Endometrial microvascular endothelial cells (primary cell): ENCODE results near the gene DPP7. TPM values are rescaled to one million over a fixed set of nuclear protein-coding genes. Genes with fewer than 3 reads are reported as not detected.

Source experiments
- in situ Hi-C: cut with HindIII; loops from 2 replicates; pipeline ENCODE4 v1.10.0; 2017; ENCODE audit warnings: low sequenced_read_pairs, low pct_unique_long_range_greater_than_20kb; ENCODE audit errors: inconsistent ontology term
- total RNA-seq: library from RNA; depleted of rRNA; stranded (reverse); fragments of >200 nt; gene quantifications from one replicate; pipeline ENCODE4 v1.2.3, GENCODE V29; 2015; ENCODE audit errors: inconsistent ontology term

Gene DPP7
- total RNA-seq = 99.2 TPM

GRCh38 chr9:137114613-137115393 is at the start of gene DPP7:
Gene DPP7, minus strand, starts transcription at chr9:137114733. Its CDS starts 20 bp downstream, at chr9:137114713.
- in situ Hi-C loops = no loop called here

DNA sequence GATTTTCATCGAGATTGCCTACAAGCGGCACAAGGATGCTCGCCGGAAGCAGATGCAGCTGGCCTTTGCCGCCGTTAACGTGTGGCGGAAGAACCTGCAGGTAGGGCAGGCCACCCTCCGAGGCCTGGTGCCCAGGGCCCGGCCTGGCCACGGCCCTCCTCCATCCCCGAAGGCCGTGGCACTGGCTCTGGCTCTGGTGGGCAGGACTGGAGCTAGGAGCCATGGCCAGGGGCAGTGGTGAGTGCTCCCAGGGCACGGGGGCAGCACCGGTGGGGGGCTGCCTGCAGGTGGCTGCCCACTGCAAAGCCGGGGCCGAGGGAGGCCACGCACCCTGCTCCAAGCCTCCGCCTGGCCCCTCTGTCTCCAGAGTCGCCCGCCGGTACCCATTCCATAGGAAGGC is 49.3 kb upstream of the DPP7 start:
- in situ Hi-C loops = loop anchor here (25.0 kb wide), 1 partner anchor 227 kb away; the partner anchor contains the start of genes C8G and FBXW5

DNA sequence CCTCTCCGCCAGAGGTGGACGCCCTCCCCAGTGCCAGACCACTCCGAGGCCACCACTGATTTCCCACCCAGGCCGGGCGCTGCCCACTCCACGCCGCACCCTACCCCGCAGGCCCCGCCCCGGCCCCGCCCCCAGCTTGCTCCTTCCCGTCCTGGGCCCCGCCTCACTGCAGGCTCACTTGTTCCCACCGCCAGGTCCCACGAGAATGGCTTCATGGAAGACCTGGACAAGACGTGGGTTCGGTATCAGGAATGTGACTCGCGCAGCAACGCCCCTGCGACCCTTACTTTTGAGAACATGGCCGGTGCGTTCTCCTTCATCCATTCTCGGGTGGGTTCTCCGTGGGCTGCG is 48.8 kb upstream of the DPP7 start:
- in situ Hi-C loops = loop anchor here (25.0 kb wide), 1 partner anchor 226 kb away; the partner anchor contains the start of genes C8G and FBXW5

GRCh38 chr9:137162505-137163364 is 48.2 kb upstream of the DPP7 start:
- in situ Hi-C loops = loop anchor here (25.0 kb wide), 1 partner anchor 225 kb away; the partner anchor contains the start of genes C8G and FBXW5

GRCh38 chr9:137161558-137162486 is 47.3 kb upstream of the DPP7 start:
- in situ Hi-C loops = loop anchor here (25.0 kb wide), 1 partner anchor 225 kb away; the partner anchor contains the start of genes C8G and FBXW5

GRCh38 chr9:137160716-137161557 is 46.4 kb upstream of the DPP7 start:
- in situ Hi-C loops = loop anchor here (25.0 kb wide), 1 partner anchor 224 kb away; the partner anchor contains the start of genes C8G and FBXW5

- in situ Hi-C loops = loop anchor here (25.0 kb wide), 1 partner anchor 223 kb away; the partner anchor contains the start of genes C8G and FBXW5
These were observed 45.5 kb upstream of the DPP7 start for GRCh38 chr9:137160054-137160425.

DNA sequence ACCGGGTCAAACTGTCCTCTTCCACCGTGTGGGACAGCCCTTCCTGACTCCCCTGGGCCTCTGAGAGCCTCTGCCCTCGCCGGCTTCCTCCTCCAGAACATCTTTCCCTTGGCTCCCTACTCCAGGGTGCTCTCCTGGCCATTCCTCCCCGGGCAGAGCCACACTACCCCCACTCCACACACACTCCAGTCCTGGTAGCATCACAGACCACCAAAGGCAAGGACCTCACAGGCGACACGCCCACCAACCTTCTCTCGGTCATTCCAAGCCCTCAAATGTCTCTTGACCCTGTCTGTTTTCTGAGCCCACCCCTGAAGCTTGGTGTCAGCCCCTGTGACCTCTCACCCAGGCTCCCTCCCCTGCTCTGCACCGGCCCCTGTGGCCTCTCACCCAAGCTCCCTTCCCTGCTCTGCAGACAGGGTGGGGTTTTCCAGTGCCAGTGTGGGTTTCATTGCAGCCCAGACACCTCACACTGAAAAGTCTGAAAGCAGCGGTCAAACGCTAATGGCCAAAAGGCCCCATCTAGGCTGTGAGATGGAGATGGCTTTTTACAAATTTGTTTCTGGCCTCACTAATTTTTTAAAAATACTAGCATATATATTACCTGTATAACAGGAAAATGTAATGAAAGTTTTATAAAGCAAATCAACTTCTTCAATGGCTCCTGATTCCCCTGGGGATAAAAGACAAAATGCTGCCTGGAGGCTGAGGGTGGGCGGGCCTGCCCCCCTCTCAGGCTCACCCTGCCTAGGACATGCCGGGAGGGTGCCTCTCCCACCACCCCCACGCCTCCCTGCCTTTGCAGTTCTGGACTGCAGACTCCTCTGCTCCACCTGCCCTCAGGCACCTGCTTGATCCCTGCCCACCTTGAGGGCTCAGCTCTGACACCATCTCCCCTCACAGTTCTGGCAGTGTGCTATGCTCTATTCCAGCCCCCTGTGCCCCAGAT is 44.8 kb upstream of the DPP7 start:
- in situ Hi-C loops = loop anchor here (25.0 kb wide), 1 partner anchor 222 kb away; the partner anchor contains the start of genes C8G and FBXW5

DNA sequence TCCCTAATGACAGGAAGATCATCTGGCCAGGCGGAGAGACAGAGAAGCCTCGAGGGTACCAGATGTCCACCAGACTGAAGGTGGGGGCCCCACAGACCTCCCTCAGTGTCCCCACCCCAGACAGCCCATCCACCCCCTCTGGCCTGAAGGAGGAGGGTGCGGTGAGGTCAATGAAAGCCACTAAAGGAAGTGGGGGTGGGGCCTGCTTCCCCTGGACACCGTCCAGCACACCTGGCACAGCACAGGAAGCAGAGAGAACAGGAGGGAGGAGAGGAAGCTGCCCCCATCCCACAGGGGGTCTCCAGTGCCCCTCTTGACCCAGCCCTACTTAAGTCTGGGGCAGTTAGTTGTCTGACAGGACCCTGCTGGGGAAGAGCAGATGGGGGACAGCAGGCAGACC is 44.1 kb upstream of the DPP7 start:
- in situ Hi-C loops = loop anchor here (25.0 kb wide), 1 partner anchor 221 kb away; the partner anchor contains the start of genes C8G and FBXW5

DNA sequence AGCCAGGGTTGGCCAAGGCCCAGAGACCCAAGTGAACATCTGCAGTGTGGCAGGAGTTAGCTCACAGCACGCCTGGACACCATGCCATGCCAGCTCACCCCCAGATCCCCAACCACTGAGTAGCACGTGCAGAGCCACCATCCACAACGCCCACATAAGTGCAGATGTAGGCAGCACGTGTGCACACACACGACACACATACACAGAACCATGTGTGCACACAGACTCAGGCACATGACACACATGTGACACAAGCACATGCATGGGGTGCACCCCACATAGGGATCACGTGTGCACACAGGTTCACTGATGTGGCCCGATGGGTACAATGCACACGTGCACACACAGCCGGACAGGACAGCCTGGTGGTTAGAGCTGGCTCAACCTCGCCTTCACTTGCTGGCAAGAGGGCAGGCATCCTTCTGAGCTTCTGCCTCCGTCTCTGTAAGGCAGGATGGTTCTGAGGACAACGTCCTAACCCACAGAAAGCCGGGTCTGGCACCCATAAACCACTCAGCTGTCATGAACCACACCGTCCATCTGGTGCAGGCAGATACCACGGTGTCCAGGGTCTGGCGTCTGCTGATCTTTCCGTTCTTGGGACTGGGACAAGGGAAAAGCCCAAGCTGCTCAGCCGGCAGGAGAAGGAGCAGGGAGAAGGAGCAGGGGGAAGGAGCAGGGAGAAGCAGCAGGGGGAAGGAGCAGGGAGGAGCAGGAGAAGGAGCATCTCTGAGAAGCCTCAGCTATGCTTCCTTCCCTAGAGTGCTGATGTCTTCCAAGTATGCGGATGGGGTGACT is 43.3 kb upstream of the DPP7 start:
- in situ Hi-C loops = loop anchor here (25.0 kb wide), 1 partner anchor 221 kb away; the partner anchor contains the start of genes C8G and FBXW5

DNA sequence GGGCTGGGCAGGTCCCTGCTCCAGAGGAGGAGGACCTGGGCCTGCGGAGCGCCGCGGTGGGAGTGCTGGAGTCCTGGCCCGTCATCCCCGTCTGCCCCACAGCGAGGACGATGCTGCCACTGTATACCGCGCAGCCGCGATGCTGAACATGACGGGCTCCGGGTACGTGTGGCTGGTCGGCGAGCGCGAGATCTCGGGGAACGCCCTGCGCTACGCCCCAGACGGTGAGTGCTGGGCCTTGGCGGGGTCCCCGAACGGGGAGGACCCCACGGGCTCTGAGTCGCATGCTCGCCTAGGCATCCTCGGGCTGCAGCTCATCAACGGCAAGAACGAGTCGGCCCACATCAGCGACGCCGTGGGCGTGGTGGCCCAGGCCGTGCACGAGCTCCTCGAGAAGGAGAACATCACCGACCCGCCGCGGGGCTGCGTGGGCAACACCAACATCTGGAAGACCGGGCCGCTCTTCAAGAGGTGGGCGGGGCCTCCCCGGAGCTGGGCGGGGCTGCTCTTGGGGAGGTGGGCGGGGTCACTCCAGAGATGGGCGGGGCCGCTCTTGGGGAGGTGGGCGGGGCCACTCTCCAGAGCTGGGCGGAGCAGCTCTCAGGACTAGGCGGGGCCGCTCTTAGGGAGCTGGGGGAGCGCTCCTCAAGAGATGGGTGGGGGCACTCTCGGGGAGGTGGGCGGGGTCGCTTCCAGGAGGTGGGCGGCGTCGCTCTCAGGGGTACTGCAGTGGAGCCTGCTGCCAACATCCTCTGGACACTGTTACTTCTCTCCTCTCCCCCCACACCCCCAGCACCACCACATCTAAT is 42.2 kb upstream of the DPP7 start:
- in situ Hi-C loops = loop anchor here (25.0 kb wide), 1 partner anchor 219 kb away; the partner anchor contains the start of genes C8G and FBXW5

GRCh38 chr9:137152844-137153405 is 38.4 kb upstream of the DPP7 start:
- in situ Hi-C loops = loop anchor here (25.0 kb wide), 1 partner anchor 216 kb away; the partner anchor contains the start of genes C8G and FBXW5

DNA sequence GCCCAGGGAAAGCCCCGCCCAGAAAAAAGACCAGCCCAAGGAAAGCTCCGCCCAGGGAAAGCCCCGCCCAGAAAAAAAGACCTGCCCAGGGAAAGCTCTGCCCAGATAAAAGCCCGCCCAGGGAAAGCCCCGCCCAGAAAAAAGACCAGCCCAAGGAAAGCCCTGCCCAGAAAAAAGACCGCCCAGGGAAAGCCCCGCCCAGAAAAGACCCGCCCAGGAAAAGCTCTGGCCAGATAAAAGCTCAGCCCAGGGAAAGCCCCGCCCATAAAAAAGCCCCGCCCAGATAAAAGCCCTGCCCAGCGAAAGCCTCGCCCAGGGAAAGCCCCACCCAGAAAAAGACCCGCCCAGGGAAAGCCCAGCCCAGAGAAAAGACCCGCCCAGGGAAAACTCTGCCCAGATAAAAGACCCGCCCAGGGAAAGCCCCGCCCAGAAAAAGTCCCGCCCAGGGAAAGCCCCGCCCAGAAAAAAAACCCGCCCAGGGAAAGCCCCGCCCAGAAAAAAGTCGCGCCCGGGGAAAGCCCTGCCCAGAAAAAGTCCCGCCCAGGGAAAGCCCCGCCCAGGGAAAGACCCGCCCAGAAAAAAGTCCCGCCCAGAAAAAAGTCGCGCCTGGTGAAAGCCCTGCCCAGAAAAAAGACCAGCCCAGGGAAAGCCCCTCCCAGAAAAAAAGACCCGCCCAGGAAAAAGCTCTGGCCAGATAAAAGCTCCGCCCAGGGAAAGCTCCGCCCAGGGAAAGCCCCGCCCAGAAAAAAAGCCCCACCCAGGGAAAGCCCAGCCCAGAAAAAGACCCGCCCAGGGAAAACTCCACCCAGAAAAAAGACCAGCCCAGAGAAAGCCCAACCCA is 36.3 kb upstream of the DPP7 start:
- in situ Hi-C loops = loop anchor here (25.0 kb wide), 1 partner anchor 214 kb away; the partner anchor contains the start of genes C8G and FBXW5
